ENCODE measurements around the gene GTSE1. TPM values are rescaled to one million over a fixed set of nuclear protein-coding genes. Genes with fewer than 3 reads are reported as not detected.

GTSE1 gene
- total RNA-seq, 2 donors from 2014 or later: 39.5 to 59.5 TPM

GRCh38 chr22:46350646-46351045 lies 54.0 kb downstream of the GTSE1 start:
- Mint-ChIP-seq H3K4me1 (no peaks in the 10 kb centered on the region), H3K4me3 (no peak overlapping the region), H3K27ac (no peak overlapping the region), H3K9me3 (no peaks in the 10 kb centered on the region), H3K36me3 (ENCODE audit: low read depth) (peaks cover 80% of the 10 kb centered on the region), H3K27me3 (ENCODE audit: insufficient read depth) (no peaks in the 10 kb centered on the region)
- no peak for TF ChIP-seq CTCF (conservative IDR thresholded peaks at IDR 0.05)
- Histone ChIP-seq H3K27ac (ENCODE audit: low read depth, low read length) (no peak overlapping the region), H3K4me3 (ENCODE audit: low read length) (no peak overlapping the region), H3K9ac (ENCODE audit: extremely low read depth, low read length, poor library complexity, severe bottlenecking) (no peak overlapping the region), H3K36me3 (ENCODE audit: control insufficient read depth, insufficient read depth, low read length) (peaks cover 86% of the 10 kb centered on the region), H3K9me3 (ENCODE audit: control insufficient read depth, low read length) (no peaks in the 10 kb centered on the region), H3K4me1 (ENCODE audit: control insufficient read depth, insufficient read depth, low read length) (no peaks in the 10 kb centered on the region), H3K27me3 (ENCODE audit: control insufficient read depth, insufficient read depth, low read length, poor library complexity, severe bottlenecking) (no peaks in the 10 kb centered on the region)
- no peak for DNase-seq
- 97 to 99% methylated on average over 15 to 20 of the region's 20 CpGs for WGBS, 2 experiments (ENCODE audit: insufficient coverage in 1 of 2, insufficient read length in 1 of 2)

GRCh38 chr22:46351131-46351735 lies 54.6 kb downstream of the GTSE1 start:
- Mint-ChIP-seq H3K4me1 (no peaks in the 10 kb centered on the region), H3K36me3 (ENCODE audit: low read depth) (peaks cover 77% of the 10 kb centered on the region), H3K27me3 (ENCODE audit: insufficient read depth) (no peaks in the 10 kb centered on the region), H3K27ac (peak overlapping the region; percentile 49), H3K4me3 (no peak overlapping the region), H3K9me3 (no peaks in the 10 kb centered on the region)
- H3K4me1 ChIP-seq (ENCODE audit: control insufficient read depth, insufficient read depth, low read length): no peaks in the 10 kb centered on the region
- no peaks in the 10 kb centered on the region for H3K9me3 ChIP-seq (ENCODE audit: control insufficient read depth, low read length)
- peaks cover 86% of the 10 kb centered on the region for H3K36me3 ChIP-seq (ENCODE audit: control insufficient read depth, insufficient read depth, low read length)
- H3K27me3 ChIP-seq (ENCODE audit: control insufficient read depth, insufficient read depth, low read length, poor library complexity, severe bottlenecking): no peaks in the 10 kb centered on the region
- DNase-seq: no peak
- no peak overlapping the region for H3K9ac ChIP-seq (ENCODE audit: extremely low read depth, low read length, poor library complexity, severe bottlenecking)
- no peak overlapping the region for H3K27ac ChIP-seq (ENCODE audit: low read depth, low read length)
- 91 to 93% methylated on average over 15 to 28 of the region's 28 CpGs for WGBS, 2 experiments (ENCODE audit: insufficient coverage in 1 of 2, insufficient read length in 1 of 2)
- H3K4me3 ChIP-seq (ENCODE audit: low read length): no peak overlapping the region
- no peak for TF ChIP-seq CTCF (conservative IDR thresholded peaks at IDR 0.05)

- 92 to 97% methylated on average over 15 to 23 of the region's 23 CpGs for WGBS, 2 experiments (ENCODE audit: insufficient coverage in 1 of 2, insufficient read length in 1 of 2)
- Mint-ChIP-seq H3K36me3 (ENCODE audit: low read depth) (peaks cover 72% of the 10 kb centered on the region), H3K4me1 (no peaks in the 10 kb centered on the region)
Observed at GRCh38 chr22:46351767-46352166, 55.1 kb downstream of the GTSE1 start.

More at GRCh38 chr22:46351767-46352166, 55.1 kb downstream of the GTSE1 start:
- no peak for DNase-seq
- peaks cover 86% of the 10 kb centered on the region for H3K36me3 ChIP-seq (ENCODE audit: control insufficient read depth, insufficient read depth, low read length)
- no peak overlapping the region for H3K27ac Mint-ChIP-seq
- no peak overlapping the region for H3K4me3 ChIP-seq (ENCODE audit: low read length)
- no peaks in the 10 kb centered on the region for H3K27me3 ChIP-seq (ENCODE audit: control insufficient read depth, insufficient read depth, low read length, poor library complexity, severe bottlenecking)
- no peak overlapping the region for H3K9ac ChIP-seq (ENCODE audit: extremely low read depth, low read length, poor library complexity, severe bottlenecking)
- no peaks in the 10 kb centered on the region for H3K9me3 ChIP-seq (ENCODE audit: control insufficient read depth, low read length)
- no peaks in the 10 kb centered on the region for H3K4me1 ChIP-seq (ENCODE audit: control insufficient read depth, insufficient read depth, low read length)
- H3K4me3 Mint-ChIP-seq: no peak overlapping the region
- H3K27ac ChIP-seq (ENCODE audit: low read depth, low read length): no peak overlapping the region
- TF ChIP-seq CTCF (conservative IDR thresholded peaks at IDR 0.05): no peak
- no peaks in the 10 kb centered on the region for H3K9me3 Mint-ChIP-seq
- no peaks in the 10 kb centered on the region for H3K27me3 Mint-ChIP-seq (ENCODE audit: insufficient read depth)

Data from endodermal cell (in vitro differentiated cells).